ENCODE results near the gene KRTAP5-4.
"Not testable (repeated sequence)": the region's sequence is repeated elsewhere in the genome, so short reads cannot be mapped to it uniquely, and the experiment has no call there.

KRTAP5-4 gene

DNA sequence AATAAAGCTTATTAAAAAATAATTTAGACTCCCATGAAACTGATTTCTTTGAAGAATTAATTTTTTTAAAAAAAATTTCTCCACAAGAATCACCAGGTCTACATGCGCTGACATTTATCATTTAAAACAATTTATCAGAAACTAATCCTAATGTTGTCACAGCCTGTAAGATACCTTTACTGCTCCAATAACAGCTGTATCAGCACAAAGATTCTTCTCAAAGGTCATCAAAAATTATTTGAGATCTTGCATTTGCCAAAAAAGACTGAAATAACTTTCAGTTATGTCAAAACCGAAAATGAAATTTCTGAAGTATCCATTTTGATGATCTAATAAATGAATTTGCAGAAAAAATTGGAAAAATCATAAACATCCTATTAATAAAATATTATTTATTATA lies 15.7 kb upstream of the KRTAP5-4 start:
- DNase-seq (ENCODE audit: low read depth, low spot score): no peak

- DNase-seq (ENCODE audit: low read depth, low spot score): no peak
These were observed 14.5 kb upstream of the KRTAP5-4 start for GRCh38 chr11:1636291-1636950.

- no peak for DNase-seq (ENCODE audit: low read depth, low spot score)
These were observed 11.9 kb upstream of the KRTAP5-4 start for GRCh38 chr11:1633864-1634263.

DNA sequence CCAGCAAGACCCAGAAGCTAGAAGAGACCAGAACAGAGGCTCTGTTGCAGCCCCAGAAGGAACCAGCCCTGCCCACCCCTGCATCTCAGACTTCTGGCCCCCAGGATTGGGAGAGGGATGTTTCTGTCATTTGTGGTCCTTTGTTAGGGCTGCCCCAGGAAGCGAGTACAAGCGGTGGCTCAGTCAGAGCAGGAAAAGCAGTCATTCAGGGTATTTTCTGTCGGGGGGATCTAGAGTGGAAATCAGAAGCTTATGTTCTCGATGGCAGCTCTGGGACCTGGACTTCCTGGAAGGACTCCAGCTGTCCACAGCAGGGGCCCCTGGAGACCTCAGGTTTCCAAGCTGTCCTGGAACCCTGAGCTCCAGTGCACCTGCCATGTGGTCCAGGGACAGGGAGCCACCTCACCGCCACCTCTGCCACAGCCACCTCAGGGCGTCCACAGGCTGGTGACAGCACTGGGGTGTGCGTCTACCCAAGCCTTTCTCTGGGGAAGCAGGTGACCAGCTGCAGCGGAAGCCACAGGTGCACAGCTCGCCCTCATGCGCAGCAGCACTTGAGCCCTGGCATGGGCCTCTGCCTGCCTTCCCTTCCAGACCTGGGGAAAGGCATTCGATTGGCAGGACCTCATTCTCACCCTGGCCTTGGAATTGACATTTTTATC lies 10.2 kb upstream of the KRTAP5-4 start:
- DNase-seq (ENCODE audit: low read depth, low spot score): no peak

DNA sequence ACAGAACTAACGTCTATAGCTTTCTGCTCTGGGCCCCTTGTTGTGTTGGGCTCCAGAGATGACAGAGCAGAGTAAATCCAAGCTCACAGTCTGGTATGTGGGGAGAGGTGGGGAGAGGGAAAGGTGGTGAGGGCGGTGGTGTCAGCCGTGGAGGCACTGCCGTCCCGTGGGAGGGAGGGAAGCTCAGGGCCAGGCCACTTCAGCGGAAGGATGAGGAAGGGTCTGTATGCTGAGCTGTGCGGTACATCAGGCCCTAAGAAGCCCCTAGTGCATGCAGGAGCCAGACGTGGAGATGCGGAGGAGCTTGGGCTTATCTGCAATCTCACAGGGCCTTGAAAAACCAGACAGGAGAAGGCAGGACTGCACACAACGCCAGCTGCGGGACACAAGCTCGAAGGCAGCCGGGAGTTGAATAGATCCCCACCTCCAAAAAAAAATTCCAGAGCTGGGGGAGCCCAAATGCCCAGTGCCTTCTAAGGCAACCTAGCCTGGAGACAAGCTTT lies 9.2 kb upstream of the KRTAP5-4 start:
- no peak for DNase-seq (ENCODE audit: low read depth, low spot score)

- no peak for DNase-seq (ENCODE audit: low read depth, low spot score)
These were observed 8.3 kb upstream of the KRTAP5-4 start for GRCh38 chr11:1630271-1630670.

DNA sequence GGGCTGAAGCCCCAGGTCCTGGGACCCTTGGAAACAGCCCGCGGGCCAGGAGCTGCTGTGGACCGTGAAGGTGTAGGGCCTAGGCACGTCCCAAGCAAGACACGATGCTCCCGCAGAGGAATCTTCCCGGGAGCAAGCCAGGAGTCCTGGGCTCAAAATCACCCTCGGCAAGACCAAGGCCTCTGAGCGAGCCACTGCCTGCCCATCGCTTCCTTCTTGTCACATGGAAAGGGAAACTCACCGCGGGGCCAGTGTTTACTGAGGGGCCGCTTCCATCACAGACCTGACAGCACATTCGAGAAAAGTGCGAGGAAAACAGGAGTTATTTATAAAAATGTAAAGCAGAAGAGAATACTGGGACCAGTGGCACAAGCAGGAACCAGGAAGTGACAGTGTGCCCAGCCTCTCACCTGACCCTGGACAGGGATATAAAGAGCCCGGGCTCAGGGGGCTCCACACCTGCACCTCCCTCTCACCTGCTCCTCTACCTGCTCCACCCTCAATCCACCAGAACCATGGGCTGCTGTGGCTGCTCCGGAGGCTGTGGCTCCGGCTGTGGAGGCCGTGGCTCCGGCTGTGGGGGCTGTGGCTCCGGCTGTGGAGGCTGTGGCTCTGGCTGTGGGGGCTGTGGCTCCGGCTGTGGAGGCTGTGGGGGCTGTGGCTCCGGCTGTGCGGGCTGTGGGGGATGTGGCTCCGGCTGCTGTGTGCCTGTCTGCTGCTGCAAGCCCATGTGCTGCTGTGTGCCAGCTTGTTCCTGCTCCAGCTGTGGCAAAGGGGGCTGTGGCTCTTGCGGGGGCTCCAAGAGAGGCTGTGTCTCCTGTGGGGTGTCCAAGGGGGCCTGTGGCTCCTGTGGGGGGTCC lies 7.6 kb upstream of the KRTAP5-4 start, which contains the start of gene KRTAP5-5:
Gene KRTAP5-5, plus strand, starts transcription at position 450 of the 860 bp plus-strand sequence. Its CDS starts 66 bp downstream, at position 516.
- DNase-seq (ENCODE audit: low read depth, low spot score): no peak

GRCh38 chr11:1628506-1629325 lies 6.8 kb upstream of the KRTAP5-4 start:
- no peak for DNase-seq (ENCODE audit: low read depth, low spot score)

DNA sequence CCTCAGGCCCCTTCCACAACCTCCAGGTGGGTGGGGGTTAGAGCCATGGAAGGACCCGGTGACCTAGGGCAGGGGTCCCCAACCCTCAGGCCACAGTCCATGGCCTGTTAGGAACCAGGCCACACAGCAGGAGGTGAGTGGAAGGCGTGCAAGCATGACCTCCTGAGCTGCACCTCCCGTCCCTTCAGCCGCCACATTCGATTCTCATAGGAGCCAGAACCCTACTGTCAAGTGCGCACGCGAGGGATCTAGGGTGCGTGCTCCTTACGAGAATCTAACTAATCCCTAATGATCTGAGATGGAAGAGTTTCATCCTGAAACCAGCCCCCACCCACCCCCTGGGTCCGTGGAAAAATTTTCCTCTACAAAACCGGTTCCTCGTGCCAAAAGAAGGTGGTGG lies 3.6 kb upstream of the KRTAP5-4 start:
- no peak for DNase-seq (ENCODE audit: low read depth, low spot score)

GRCh38 chr11:1624621-1625020 lies 2.7 kb upstream of the KRTAP5-4 start:
- DNase-seq (ENCODE audit: low read depth, low spot score): no peak

DNA sequence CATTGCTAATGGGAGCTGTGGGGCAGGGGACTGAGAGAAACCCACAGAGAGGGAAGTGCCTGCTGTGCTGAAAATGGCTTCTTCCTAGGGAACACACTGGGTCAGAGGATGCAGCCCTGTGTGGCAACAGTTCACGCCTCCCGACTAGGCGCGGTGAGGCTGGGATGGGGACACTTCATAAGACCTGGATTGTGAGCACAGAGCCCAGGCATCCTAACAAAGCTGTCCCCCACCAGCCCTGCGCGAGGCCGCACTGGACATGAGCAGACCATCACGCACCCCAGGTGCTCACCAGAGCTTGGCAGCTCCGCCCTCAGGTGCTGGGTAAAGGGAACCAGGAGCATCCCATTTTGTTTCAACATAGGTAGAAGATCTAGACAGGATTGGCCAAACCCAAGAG lies 1.8 kb upstream of the KRTAP5-4 start:
- DNase-seq (ENCODE audit: low read depth, low spot score): no peak

DNA sequence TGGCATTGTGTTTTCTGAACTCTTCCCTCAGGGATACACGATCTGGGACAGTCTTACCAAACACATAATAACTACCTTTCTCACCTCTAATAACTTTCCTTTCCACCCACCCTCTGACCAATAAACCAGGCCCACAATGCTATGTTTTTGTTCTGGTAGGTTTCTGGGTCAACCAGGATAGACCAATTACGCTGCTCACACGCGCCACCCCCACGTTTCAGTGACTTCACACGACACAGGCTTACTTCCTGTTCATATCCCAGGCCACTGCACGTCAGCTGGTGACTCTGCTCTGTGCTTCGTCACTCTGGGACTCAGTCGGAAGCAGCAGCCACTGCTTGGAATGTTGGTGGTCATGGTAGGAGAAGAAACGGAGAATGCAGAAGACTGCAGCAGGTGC lies 2.5 kb downstream of the KRTAP5-4 start:
- DNase-seq (ENCODE audit: low read depth, low spot score): no peak

DNA sequence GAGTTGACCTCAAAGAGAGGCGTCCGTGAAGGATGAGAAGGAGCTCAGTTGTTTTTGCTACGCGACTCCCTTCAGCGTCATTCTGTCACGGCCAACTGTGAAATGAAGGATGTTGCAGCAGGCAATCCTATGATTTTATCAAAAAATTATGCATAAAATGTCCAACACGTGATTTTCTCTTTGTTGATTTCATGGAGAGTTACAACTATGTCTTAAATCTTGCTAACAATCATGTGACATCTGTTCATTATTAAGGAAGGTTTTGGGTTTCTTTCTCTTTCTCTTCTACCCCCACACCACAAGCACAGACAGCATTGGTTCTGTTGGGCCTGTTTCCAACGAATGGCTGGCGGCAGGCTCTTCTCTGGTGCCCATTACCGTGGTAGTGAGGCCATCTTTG lies 3.7 kb downstream of the KRTAP5-4 start:
- no peak for DNase-seq (ENCODE audit: low read depth, low spot score)

GRCh38 chr11:1608363-1608762 lies 13.6 kb downstream of the KRTAP5-4 start, which contains the start of gene KRTAP5-3:
Gene KRTAP5-3 (minus strand): TSS chr11:1608463. CDS start chr11:1608385, 78 bp downstream.
- no peak for DNase-seq (ENCODE audit: low read depth, low spot score)

GRCh38 chr11:1607901-1608300 lies 14.0 kb downstream of the KRTAP5-4 start:
- DNase-seq (ENCODE audit: low read depth, low spot score): not testable (repeated sequence)

GRCh38 chr11:1607156-1607845 lies 14.6 kb downstream of the KRTAP5-4 start:
- DNase-seq (ENCODE audit: low read depth, low spot score): not testable (repeated sequence)

- DNase-seq (ENCODE audit: low read depth, low spot score): not testable (repeated sequence)
These were observed 16.0 kb downstream of the KRTAP5-4 start for GRCh38 chr11:1605923-1606322.

- no peak for DNase-seq (ENCODE audit: low read depth, low spot score)
These were observed 17.2 kb downstream of the KRTAP5-4 start for GRCh38 chr11:1604711-1605110.

- DNase-seq (ENCODE audit: low read depth, low spot score): no peak
These were observed 17.8 kb downstream of the KRTAP5-4 start for GRCh38 chr11:1604181-1604580.

- DNase-seq (ENCODE audit: low read depth, low spot score): no peak
These were observed 18.3 kb downstream of the KRTAP5-4 start for GRCh38 chr11:1603629-1604028.

DNA sequence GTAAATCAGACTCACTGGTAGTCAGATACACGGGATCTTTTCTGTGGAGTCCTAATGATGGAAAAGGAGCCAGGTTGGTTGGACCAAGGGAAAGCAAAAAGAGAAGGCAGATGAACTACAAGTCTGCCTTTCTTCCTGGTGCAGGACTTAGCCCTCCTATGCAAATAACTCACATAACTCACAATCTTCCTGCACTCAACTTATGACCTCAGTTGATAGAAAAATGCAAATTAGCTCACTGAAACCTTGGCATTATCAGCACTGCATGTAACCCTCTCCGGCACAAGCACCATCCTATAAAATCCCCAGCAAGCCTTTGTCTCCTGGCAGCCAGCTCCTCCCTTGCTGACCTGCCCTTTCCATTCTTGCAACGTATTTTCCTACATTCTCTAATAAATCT lies 20.3 kb downstream of the KRTAP5-4 start:
- DNase-seq (ENCODE audit: low read depth, low spot score): not testable (repeated sequence)
